ENCODE measurements around the gene UBE2QL1. TPM values are rescaled to one million over a fixed set of nuclear protein-coding genes. Genes with fewer than 3 reads are reported as not detected.

The UBE2QL1 gene
- total and polyA plus RNA-seq, 2 of the 8 experiments (the other 6 are each of a cell fraction or from before 2014, with no cell fraction given): 0.43 to 0.65 TPM

DNA sequence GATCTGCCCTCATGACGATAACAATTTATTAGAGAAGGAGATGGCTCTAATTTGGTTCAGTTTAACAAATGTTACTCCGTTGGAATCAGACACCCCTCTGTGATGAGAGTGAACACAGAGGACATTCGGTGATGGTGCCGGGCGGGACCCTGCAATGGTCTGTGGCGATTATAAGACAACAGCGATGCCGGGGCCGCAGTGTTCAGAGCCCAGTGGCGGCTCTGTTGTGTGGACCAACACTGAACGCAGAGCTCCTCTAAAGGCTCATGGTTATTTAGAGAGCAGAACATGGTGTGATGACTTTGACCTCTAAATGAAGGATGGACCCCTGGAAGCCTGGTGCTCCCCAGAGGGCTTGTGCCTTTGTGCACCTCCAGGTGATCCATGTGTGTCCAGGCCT, 21.2 kb downstream of the UBE2QL1 start:
- Histone ChIP-seq H3K23ac (ENCODE audit: insufficient read length) (no peak overlapping the region), H2BK12ac (ENCODE audit: low read depth, low read length) (no peak overlapping the region), H4K8ac (ENCODE audit: extremely low read depth, insufficient read depth, low read length) (no peak overlapping the region), H3K79me2 (ENCODE audit: control insufficient read depth in 1 of 2, insufficient read depth in 2 of 2, low read length in 2 of 2) (no peaks in the 10 kb centered on the region), H3K4me1 (replicated peaks in 1 of 4; ENCODE audit: control insufficient read depth in 3 of 4, insufficient read depth in 4 of 4, low read length in 3 of 4) (peaks cover 0 to 13% (median 6%) of the 10 kb centered on the region in 4 experiments), H3K9ac (replicated peaks in 1 of 4; ENCODE audit: extremely low read depth in 1 of 4, low read depth in 3 of 4, low read length in 3 of 4) (no peak overlapping the region), H2BK15ac (ENCODE audit: low read length) (no peak overlapping the region), H3K27me3 (replicated peaks in 1 of 4; ENCODE audit: control insufficient read depth in 3 of 4, extremely low read depth in 1 of 4, insufficient read depth in 3 of 4, low read length in 3 of 4) (peaks cover 0 to 3% (median 0%) of the 10 kb centered on the region in 4 experiments; a peak in 1 of 7 replicates), H2AFZ (ENCODE audit: low read length) (no peak overlapping the region), H3K9me3 (ENCODE audit: insufficient read depth in 2 of 2, low read depth in 1 of 2, low read length in 1 of 2) (0 out of 4 replicates have a peak, but pooled peaks cover 0 to 3% of the 10 kb centered on the region in 2 experiments), H4K5ac (ENCODE audit: insufficient read length, low read depth, low read length) (no peak overlapping the region), H3K4me2 (ENCODE audit: insufficient read depth in 1 of 2, low read depth in 2 of 2, low read length in 2 of 2) (no peak overlapping the region), H3K4ac (replicated peaks; ENCODE audit: insufficient read length, low read depth, low read length) (no peak overlapping the region), H4K20me1 (replicated peaks in 1 of 2; ENCODE audit: control insufficient read depth in 1 of 2, insufficient read depth in 2 of 2, low read length in 2 of 2) (no peaks in the 10 kb centered on the region), H3K27ac (ENCODE audit: low read depth, low read length) (no peak overlapping the region), H3K56ac (replicated peaks; ENCODE audit: insufficient read length, low read depth, low read length) (no peak overlapping the region), H2BK120ac (replicated peaks; ENCODE audit: low read depth, low read length) (no peak overlapping the region), H3K36me3 (ENCODE audit: control insufficient read depth in 2 of 4, insufficient read depth in 4 of 4, low read length in 3 of 4) (no peaks in the 10 kb centered on the region), H3K14ac (ENCODE audit: insufficient read length) (no peak overlapping the region), H2BK20ac (ENCODE audit: low read length) (no peak overlapping the region), H3K79me1 (ENCODE audit: low read depth, low read length) (no peaks in the 10 kb centered on the region; the same call in 1 of the 2 replicates), H3K23me2 (ENCODE audit: low read depth, low read length) (no peaks in the 10 kb centered on the region), H2BK5ac (ENCODE audit: low read depth, low read length) (no peak overlapping the region), H3K4me3 (ENCODE audit: extremely low read depth in 1 of 4, insufficient read depth in 2 of 4, low read depth in 3 of 4, low read length in 4 of 4) (no peak overlapping the region), H4K91ac (replicated peaks; ENCODE audit: insufficient read length, low read length) (no peak overlapping the region), H3K18ac (ENCODE audit: extremely low read depth, low read length) (no peak overlapping the region), H2AK5ac (ENCODE audit: low read depth, low read length) (no peak overlapping the region)
- no peak for FAIRE-seq
- 92% methylated on average over 11 of the region's 11 CpGs; no CpG with 5 or more reads in 1 of the 2 experiments for WGBS, 2 experiments (ENCODE audit: extremely low coverage in 1 of 2, insufficient coverage in 1 of 2, insufficient read length in 1 of 2, insufficient replicate concordance in 2 of 2, low coverage in 1 of 2, low lambda C conversion rate in 2 of 2, missing lambda C conversion rate in 1 of 2)
- no peak for DNase-seq (ENCODE audit: low read depth in 1 of 2, low spot score in 2 of 2)
- ChIA-PET POLR2A (ENCODE audit: partially characterized antibody) (no interaction called here), CTCF (ENCODE audit: partially characterized antibody) (no interaction called here)
- no peak for TF ChIP-seq PHF8 (conservative IDR thresholded peaks at IDR 0.05; ENCODE audit: low read depth, low read length)
- TF ChIP-seq RNF2 (IDR thresholded peaks at IDR 0.05; ENCODE audit: borderline replicate concordance, low read depth, low read length, missing control alignments, poor library complexity, severe bottlenecking): no peak
- no peak for TF ChIP-seq RFX5 (IDR thresholded peaks at IDR 0.05; ENCODE audit: borderline replicate concordance, low read depth, low read length)
- no peak for TF ChIP-seq SUZ12 (IDR thresholded peaks at IDR 0.05; ENCODE audit: low read length)
- TF ChIP-seq ZNF274 (IDR thresholded peaks at IDR 0.05; ENCODE audit: borderline replicate concordance, extremely low read depth, low read length): no peak
- TF ChIP-seq NANOG (IDR thresholded peaks at IDR 0.05; ENCODE audit: insufficient read depth, low read depth, low read length, poor library complexity, severe bottlenecking): no peak
- TF ChIP-seq EZH2 (IDR thresholded peaks at IDR 0.05; ENCODE audit: low read depth, low read length, severe bottlenecking): no peak
- TF ChIP-seq TCF12 (IDR thresholded peaks at IDR 0.05; ENCODE audit: low read depth, low read length): no peak
- no peak for TF ChIP-seq CREB1 (IDR thresholded peaks at IDR 0.05)
- no peak for TF ChIP-seq SRF (IDR thresholded peaks at IDR 0.05; ENCODE audit: low read depth, low read length)
- TF ChIP-seq EP300 (IDR thresholded peaks at IDR 0.05; ENCODE audit: borderline replicate concordance in 1 of 2, low read depth in 2 of 2, low read length in 2 of 2): no peak

All from H1 (cell line).